Endothelial cell of umbilical vein (primary cell): ENCODE results near the gene ATXN2L. TPM values are rescaled to one million over a fixed set of nuclear protein-coding genes. Genes with fewer than 3 reads are reported as not detected.

Source experiments
- BruUV-seq: library from RNA; stranded (reverse); fragments of 400-500 nt; replicated peaks from 2 replicates; lab custom pipeline; 2021; lab: Mats Ljungman, UMichigan
- CTCF ChIA-PET: fragments of 300-600, 350-600 bp; sonication (Branson Sonifier 250); formaldehyde crosslinking; loops from one replicate; lab custom pipeline; 2021; ENCODE audit warnings: antibody characterized with exemption, inconsistent platforms; lab: Charles Lee
- POLR2A ChIA-PET: fragments of 300-600, 350-600 bp; sonication (Branson Sonifier 250); formaldehyde crosslinking; loops from one replicate; lab custom pipeline; 2021; ENCODE audit warnings: antibody characterized with exemption, inconsistent platforms; lab: Charles Lee
- DNase-seq: peaks from one replicate; pipeline ENCODE4 v3.0.0-alpha.2; 2011; ENCODE audit warnings: low read depth, low spot score
- FAIRE-seq: peaks from 2 replicates; lab custom pipeline; 2011; peaks lifted over from hg19 to GRCh38; lab: Jason Lieb, UNC
- H2AFZ ChIP-seq: 2 replicates; pipeline ENCODE4 v1.6.0; 2012; ENCODE audit warnings: low read depth, low read length, control low read depth, inconsistent platforms
- H3K27ac ChIP-seq: 2 replicates; pipeline ENCODE4 v1.5.1; 2011; ENCODE audit warnings: low read depth, mild to moderate bottlenecking, control low read depth, low read length, moderate library complexity; ENCODE audit not compliant: insufficient read depth
- H3K27me3 ChIP-seq, 2 experiments: 2 replicates each; pipeline versions ENCODE4 v1.6.0 to v1.6.1; 2011; ENCODE audit warnings: low read length in 2 of 2, mixed read lengths in 1 of 2; ENCODE audit not compliant: control insufficient read depth in 2 of 2, insufficient read depth in 2 of 2
- H3K36me3 ChIP-seq, 2 experiments: 2 replicates in 1 of 2; 3 replicates in 1 of 2; pipeline ENCODE4 v1.5.1; 2011; ENCODE audit warnings: low read length in 2 of 2, mild to moderate bottlenecking in 1 of 2, moderate library complexity in 1 of 2; ENCODE audit not compliant: control insufficient read depth in 2 of 2, insufficient read depth in 2 of 2; ENCODE audit errors: extremely low read depth in 1 of 2
- H3K4me1 ChIP-seq: 3 replicates; pipeline ENCODE4 v1.5.1; 2011; ENCODE audit warnings: mild to moderate bottlenecking, low read length; ENCODE audit not compliant: control insufficient read depth, insufficient read depth; ENCODE audit errors: extremely low read depth
- H3K4me2 ChIP-seq: 2 replicates; pipeline ENCODE4 v1.6.1; 2011; ENCODE audit warnings: low read length, control low read depth, mixed read lengths; ENCODE audit not compliant: insufficient read depth
- H3K4me3 ChIP-seq, 3 experiments: fragments of 200-600 bp in 1 of 3; sonication (generic), shearing (Covaris generic) in 1 of 3; replicated peaks in 1 of 3; 2 replicates each; pipeline ENCODE4 v1.5.1; 2011 to 2016; ENCODE audit warnings: control low read depth in 3 of 3, low read length in 3 of 3, mild to moderate bottlenecking in 2 of 3, inconsistent platforms in 1 of 3, low read depth in 1 of 3, moderate library complexity in 1 of 3; ENCODE audit not compliant: insufficient read depth in 1 of 3
- H3K79me2 ChIP-seq: 2 replicates; pipeline ENCODE4 v1.6.0; 2012; ENCODE audit warnings: low read length, inconsistent platforms; ENCODE audit not compliant: control insufficient read depth, insufficient read depth
- H3K9ac ChIP-seq: replicated peaks from 2 replicates; pipeline ENCODE3; 2011; ENCODE audit warnings: low read length, control low read depth; ENCODE audit not compliant: insufficient read depth; ENCODE audit errors: extremely low read depth
- H3K9me1 ChIP-seq: replicated peaks from 3 replicates; pipeline ENCODE4 v1.6.0; 2011; ENCODE audit warnings: mild to moderate bottlenecking, low read length; ENCODE audit not compliant: control insufficient read depth, insufficient read depth; ENCODE audit errors: extremely low read depth
- H3K9me3 ChIP-seq: replicated peaks from 2 replicates; pipeline ENCODE4 v1.5.1; 2012; ENCODE audit warnings: low read length, inconsistent platforms; ENCODE audit not compliant: control insufficient read depth, insufficient read depth
- H4K20me1 ChIP-seq: replicated peaks from 2 replicates; pipeline ENCODE3; 2011; ENCODE audit warnings: mild to moderate bottlenecking, low read length; ENCODE audit not compliant: control insufficient read depth, insufficient read depth; ENCODE audit errors: extremely low read depth
- CTCF ChIP-seq, 2 donors: IDR thresholded peaks; 1 replicate in 1 of 2; 2 replicates in 1 of 2; pipeline ENCODE4 v1.5.1; 2011; ENCODE audit warnings: low read length in 2 of 2, mild to moderate bottlenecking in 2 of 2, moderate library complexity in 2 of 2, control low read depth in 1 of 2, inconsistent platforms in 1 of 2, low read depth in 1 of 2; ENCODE audit not compliant: insufficient read depth in 1 of 2; ENCODE audit errors: extremely low read depth in 1 of 2
- EZH2 ChIP-seq: IDR thresholded peaks from 2 replicates; pipeline ENCODE4 v1.6.1; 2012; ENCODE audit warnings: borderline replicate concordance, low read depth, mild to moderate bottlenecking, moderate library complexity, low read length, inconsistent platforms; ENCODE audit not compliant: severe bottlenecking
- FOS ChIP-seq: IDR thresholded peaks from 2 replicates; pipeline ENCODE4 v1.6.1; 2011; ENCODE audit warnings: mild to moderate bottlenecking, low read length, moderate library complexity, borderline replicate concordance; ENCODE audit not compliant: insufficient read depth
- GATA2 ChIP-seq: IDR thresholded peaks from 2 replicates; pipeline ENCODE4 v1.7.0; 2011; ENCODE audit warnings: low read depth, mild to moderate bottlenecking, moderate library complexity, mixed read lengths, low read length; ENCODE audit not compliant: insufficient read length, insufficient read depth
- JUN ChIP-seq: IDR thresholded peaks from 2 replicates; pipeline ENCODE4 v1.6.1; 2011; ENCODE audit warnings: borderline replicate concordance, low read depth; ENCODE audit not compliant: insufficient read length, insufficient read depth
- MAX ChIP-seq: IDR thresholded peaks from 2 replicates; pipeline ENCODE4 v1.6.1; 2011; ENCODE audit not compliant: insufficient read depth, insufficient read length
- MYC ChIP-seq: IDR thresholded peaks from one replicate; pipeline ENCODE4 v1.6.1; 2011; ENCODE audit warnings: mild to moderate bottlenecking, low read depth, low read length
- POLR2A ChIP-seq: IDR thresholded peaks from 2 replicates; pipeline ENCODE4 v1.6.1; 2012; ENCODE audit warnings: low read depth, mild to moderate bottlenecking, control low read depth, low read length
- POLR2AphosphoS5 ChIP-seq: IDR thresholded peaks from 2 replicates; pipeline ENCODE4 v1.6.1; 2012; ENCODE audit warnings: low read depth, mild to moderate bottlenecking, control low read depth, low read length, moderate library complexity; ENCODE audit not compliant: insufficient read depth
- dilution Hi-C: fragments of 300-500 bp; cut with MboI; formaldehyde crosslinking; loops from one replicate; pipeline ENCODE4 v1.15.0; 2019; ENCODE audit warnings: low sequenced_read_pairs; ENCODE audit not compliant: extremely low pct_ligation_motif_present
- intact Hi-C: fragments of 100-400 bp; cut with micrococcal nuclease; formaldehyde crosslinking; loops from one replicate; pipeline ENCODE4 v1.10.0; 2022
- polyA plus RNA-seq, 4 experiments: library from polyadenylated mRNA; depleted of rRNA in 3 of 4; stranded (reverse) in 3 of 4; unstranded in 1 of 4; fragments of >200 nt; gene quantifications; 2 replicates each; pipeline versions ENCODE4 v1.2.1 to v1.2.3, GENCODE V29; 2011 to 2012; ENCODE audit warnings: missing spikeins in 1 of 4
- total RNA-seq: library from RNA; stranded (reverse); gene quantifications from 2 replicates; pipeline ENCODE4 v1.2.3, GENCODE V29; 2021

ATXN2L gene
- total and polyA plus RNA-seq, 2 donors (not counting 3 experiments of a cell fraction or from before 2014, with no cell fraction given) = 59.0 to 208 TPM

- Histone ChIP-seq H3K27ac (no peak overlapping the region), H2AFZ (no peak overlapping the region), H3K4me3 (no peak overlapping the region), H3K27me3 (no peaks in the 10 kb centered on the region), H3K4me1 (peaks cover 16% of the 10 kb centered on the region), H3K36me3 (peaks cover 37 to 41% of the 10 kb centered on the region in 2 experiments), H3K79me2 (peaks cover 59% of the 10 kb centered on the region), H3K9ac (no peak overlapping the region), H4K20me1 (no peaks in the 10 kb centered on the region), H3K9me3 (no peaks in the 10 kb centered on the region), H3K4me2 (no peak overlapping the region), H3K9me1 (no peaks in the 10 kb centered on the region)
- TF ChIP-seq POLR2A (no peak), JUN (no peak), EZH2 (no peak), MYC (no peak)
- dilution Hi-C loops = no loop called here
- intact Hi-C loops = no loop called here
- ChIA-PET CTCF (interaction anchor here (1.0 kb wide), 1 partner anchor 119 kb away, joined by 3 read pairs; no protein-coding TSS in a partner anchor), POLR2A (no interaction called here)
- DNase-seq (no peak), FAIRE-seq (peak; percentile 12)
- no TSS peak for BruUV-seq
Measured at GRCh38 chr16:28826141-28826540, 3.3 kb downstream of the ATXN2L start.

GRCh38 chr16:28829747-28830146 is 6.9 kb downstream of the ATXN2L start:
- Histone ChIP-seq H3K27ac (no peak overlapping the region), H3K4me2 (no peak overlapping the region), H3K9me3 (no peaks in the 10 kb centered on the region), H3K79me2 (peaks cover 50% of the 10 kb centered on the region), H3K4me1 (peaks cover 9% of the 10 kb centered on the region), H3K27me3 (no peaks in the 10 kb centered on the region), H3K9ac (no peak overlapping the region), H4K20me1 (no peaks in the 10 kb centered on the region), H3K9me1 (no peaks in the 10 kb centered on the region), H3K4me3 (no peak overlapping the region), H3K36me3 (peaks cover 57 to 65% of the 10 kb centered on the region in 2 experiments), H2AFZ (no peak overlapping the region)
- FAIRE-seq = no peak
- DNase-seq = no peak
- TF ChIP-seq MYC = no peak
- no peak for TF ChIP-seq JUN
- TF ChIP-seq POLR2AphosphoS5 = no peak
- TF ChIP-seq POLR2A = no peak
- no peak for TF ChIP-seq EZH2
- TF ChIP-seq CTCF (IDR thresholded peaks at IDR 0.05; ENCODE audit: extremely low read depth in 1 of 2, insufficient read depth in 1 of 2, low read depth in 1 of 2, low read length in 2 of 2) = no peak
- no peak for TF ChIP-seq MAX
- TF ChIP-seq FOS = no peak
- no peak for TF ChIP-seq GATA2
- dilution Hi-C loops = no loop called here
- ChIA-PET POLR2A (interaction anchor here (0.6 kb wide), 1 partner anchor 15 kb away, joined by 3 read pairs; no protein-coding TSS in a partner anchor), CTCF (no interaction called here)
- no TSS peak for BruUV-seq
- intact Hi-C loops = no loop called here
